GM12878 (cell line): ENCODE results near the gene SEL1L3. TPM values are rescaled to one million over a fixed set of nuclear protein-coding genes. Genes with fewer than 3 reads are reported as not detected.

Experiments used
- ATAC-seq: fragments of 200-7000 bp; cut with Tn5 transposase; 3 replicates; pipeline ENCODE4 v1.9.1; 2020; ENCODE audit warnings: mild to moderate bottlenecking, moderate library complexity
- BruUV-seq: library from RNA; stranded (reverse); fragments of 400-500 nt; replicated peaks from 2 replicates; lab custom pipeline; 2021; lab: Mats Ljungman, UMichigan
- CTCF ChIA-PET: fragments of 300-600 bp; sonication (Branson Sonifier 250); formaldehyde crosslinking; extraction: SDS; loops from one replicate; lab custom pipeline; 2021; ENCODE audit warnings: inconsistent platforms; lab: Yijun Ruan, JAX
- POLR2A ChIA-PET: fragments of 350-600 bp; formaldehyde crosslinking; extraction: SDS; loops from one replicate; lab custom pipeline; 2021; ENCODE audit warnings: inconsistent platforms; lab: Charles Lee
- RAD21 ChIA-PET: fragments of 300-600 bp; sonication (Branson Sonifier 250); formaldehyde crosslinking; loops from one replicate; lab custom pipeline; 2023; ENCODE audit warnings: antibody characterized with exemption; ENCODE audit not compliant: unreplicated experiment; lab: Charles Lee
- SMC1A ChIA-PET: fragments of 300-600 bp; sonication (Branson Sonifier 250); formaldehyde crosslinking; loops from one replicate; lab custom pipeline; 2023; ENCODE audit not compliant: unreplicated experiment, uncharacterized antibody; lab: Charles Lee
- DNase-seq: peaks from one replicate; pipeline ENCODE4 v3.0.0-alpha.2; 2011; ENCODE audit warnings: low read depth, low spot score
- FAIRE-seq: peaks from 3 replicates; lab custom pipeline; 2011; peaks lifted over from hg19 to GRCh38; lab: Jason Lieb, UNC
- H2AFZ ChIP-seq: 2 replicates; pipeline ENCODE4 v1.6.0; 2011; ENCODE audit warnings: low read depth, low read length, control low read depth; ENCODE audit not compliant: control insufficient read depth
- H3K27ac ChIP-seq: 2 replicates; pipeline ENCODE4 v1.5.1; 2011; ENCODE audit warnings: control low read depth; ENCODE audit not compliant: control insufficient read depth, insufficient read depth
- H3K27me3 ChIP-seq, 2 experiments: replicated peaks in 1 of 2; 2 replicates each; pipeline versions ENCODE4 v1.6.0 to v1.6.1; 2011; ENCODE audit warnings: low read length in 1 of 2; ENCODE audit not compliant: control insufficient read depth in 2 of 2, insufficient read depth in 2 of 2
- H3K36me3 ChIP-seq, 2 experiments: 2 replicates each; pipeline ENCODE4 v1.5.1; 2011; ENCODE audit warnings: low read length in 1 of 2; ENCODE audit not compliant: control insufficient read depth in 2 of 2, insufficient read depth in 2 of 2
- H3K4me1 ChIP-seq: 2 replicates; pipeline ENCODE4 v1.6.1; 2011; ENCODE audit warnings: mild to moderate bottlenecking, low read length, moderate library complexity, mixed read lengths; ENCODE audit not compliant: control insufficient read depth, insufficient read depth
- H3K4me2 ChIP-seq: 2 replicates; pipeline ENCODE4 v1.6.0; 2011; ENCODE audit warnings: control low read depth; ENCODE audit not compliant: control insufficient read depth, insufficient read depth
- H3K4me3 ChIP-seq: fragments of 200-600 bp; sonication (generic); 2 replicates; pipeline ENCODE4 v1.5.1; 2016
- H3K79me2 ChIP-seq: 2 replicates; pipeline ENCODE4 v1.6.0; 2011; ENCODE audit warnings: low read length; ENCODE audit not compliant: control insufficient read depth, insufficient read depth
- H3K9ac ChIP-seq: 2 replicates; pipeline ENCODE4 v1.8.0; 2011; ENCODE audit warnings: low read length, control low read depth, mixed read lengths; ENCODE audit not compliant: control insufficient read depth, insufficient read depth
- H3K9me3 ChIP-seq: replicated peaks from 3 replicates; pipeline ENCODE4 v1.5.1; 2011; ENCODE audit warnings: mild to moderate bottlenecking, low read length; ENCODE audit not compliant: control insufficient read depth, insufficient read depth
- H4K20me1 ChIP-seq: 2 replicates; pipeline ENCODE4 v1.6.0; 2011; ENCODE audit not compliant: control insufficient read depth, insufficient read depth
- ESRRA ChIP-seq: IDR thresholded peaks from 2 replicates; pipeline ENCODE4 v1.6.1; 2012; ENCODE audit warnings: mild to moderate bottlenecking, low read length, improper control_type of control experiment
- HDAC2 ChIP-seq: fragments of 200-600 bp; sonication (generic); IDR thresholded peaks from 2 replicates; pipeline ENCODE4 v1.6.1; 2017
- IKZF2 ChIP-seq, 2 experiments: fragments of 450-650 bp; IDR thresholded peaks; 2 replicates each; pipeline ENCODE4 v1.6.1; 2017; ENCODE audit warnings: mild to moderate bottlenecking in 2 of 2, moderate library complexity in 2 of 2
- NFYA ChIP-seq: IDR thresholded peaks from 2 replicates; pipeline ENCODE4 v1.6.1; 2011; ENCODE audit warnings: low read depth, mild to moderate bottlenecking, low read length, improper control_type of control experiment, borderline replicate concordance
- NFYB ChIP-seq: IDR thresholded peaks from 2 replicates; pipeline ENCODE4 v1.6.1; 2011; ENCODE audit warnings: low read depth, mild to moderate bottlenecking, low read length, improper control_type of control experiment, moderate library complexity; ENCODE audit not compliant: insufficient read depth
- RAD51 ChIP-seq: fragments of 450-650 bp; IDR thresholded peaks from 2 replicates; pipeline ENCODE4 v1.6.1; 2016; ENCODE audit warnings: moderate library complexity, mild to moderate bottlenecking, inconsistent platforms
- RCOR1 ChIP-seq: conservative IDR thresholded peaks from 2 replicates; pipeline ENCODE4 v1.6.1; 2012; ENCODE audit warnings: low read depth, low read length, improper control_type of control experiment
- RUNX3 ChIP-seq: IDR thresholded peaks from 2 replicates; pipeline ENCODE4 v1.6.1; 2012; ENCODE audit warnings: low read length, inconsistent platforms
- SIX5 ChIP-seq: IDR thresholded peaks from 2 replicates; pipeline ENCODE4 v1.6.1; 2011; ENCODE audit warnings: mild to moderate bottlenecking, low read depth, low read length, moderate library complexity; ENCODE audit not compliant: severe bottlenecking
- SREBF1 ChIP-seq: IDR thresholded peaks from 2 replicates; pipeline ENCODE4 v1.6.1; 2012; ENCODE audit warnings: mild to moderate bottlenecking, low read length
- WGBS: methylation state at CpG from one replicate; pipeline ENCODE4 v1.1.6; 2016; ENCODE audit warnings: low lambda C conversion rate; ENCODE audit not compliant: insufficient replicate concordance, insufficient coverage; ENCODE audit errors: missing lambda C conversion rate; 5-methylcytosine and 5-hydroxymethylcytosine counted together
- in situ Hi-C: fragments of 300-500 bp; cut with MboI; formaldehyde crosslinking; loops from 9 replicates; pipeline ENCODE4 v1.14.3; 2018; ENCODE audit warnings: mixed read lengths
- intact Hi-C: fragments of 100-400 bp; cut with micrococcal nuclease; formaldehyde crosslinking; loops from one replicate; pipeline ENCODE4 v1.14.2; 2022; ENCODE audit not compliant: unreplicated experiment
- polyA plus RNA-seq, 11 experiments: library from polyadenylated mRNA; depleted of rRNA in 4 of 11; unstranded in 6 of 11; stranded (reverse) in 5 of 11; fragments of >200 nt; fragmentation: Nextera tagmentation in 4 of 11; fragmentation: Illumina TruSeq in 1 of 11; extraction: Ambion mirVana in 4 of 11; extraction: Trizol in 1 of 11; gene quantifications; 1 replicate in 1 of 11; 2 replicates in 10 of 11; pipeline versions ENCODE4 v1.2.1 to v1.2.3, GENCODE V29; 2011 to 2016; ENCODE audit warnings: inconsistent platforms in 2 of 11, missing spikeins in 2 of 11, low read depth in 1 of 11
- total RNA-seq, 4 experiments: library from RNA; depleted of rRNA in 3 of 4; stranded (reverse); fragments of >200 nt in 3 of 4; fragmentation: Illumina TruSeq in 1 of 4; extraction: Trizol in 1 of 4; gene quantifications; 2 replicates each; pipeline versions ENCODE4 v1.2.1 to v1.2.3, GENCODE V29; 2013 to 2021
- TF ChIP-seq, protein P1 (sequence below): fragments of 450-650 bp; conservative IDR thresholded peaks from 2 replicates; pipeline ENCODE4 v1.6.1; 2017; ENCODE audit warnings: mild to moderate bottlenecking, moderate library complexity
- TF ChIP-seq, protein P2 (sequence below): IDR thresholded peaks from 2 replicates; pipeline ENCODE4 v1.6.1; 2011; ENCODE audit warnings: borderline replicate concordance, low read depth, mild to moderate bottlenecking, moderate library complexity, mixed read lengths, low read length; ENCODE audit not compliant: insufficient read depth; ENCODE audit errors: extremely low read length
- TF ChIP-seq, protein P3 (sequence below): IDR thresholded peaks from 2 replicates; pipeline ENCODE4 v1.6.1; 2012; ENCODE audit warnings: low read length, inconsistent platforms

Gene SEL1L3
- total and polyA plus RNA-seq, 10 of the 15 experiments (the other 5 are each of a cell fraction or from before 2014, with no cell fraction given) = 20.4 to 82.2 (median 47.3) TPM

DNA sequence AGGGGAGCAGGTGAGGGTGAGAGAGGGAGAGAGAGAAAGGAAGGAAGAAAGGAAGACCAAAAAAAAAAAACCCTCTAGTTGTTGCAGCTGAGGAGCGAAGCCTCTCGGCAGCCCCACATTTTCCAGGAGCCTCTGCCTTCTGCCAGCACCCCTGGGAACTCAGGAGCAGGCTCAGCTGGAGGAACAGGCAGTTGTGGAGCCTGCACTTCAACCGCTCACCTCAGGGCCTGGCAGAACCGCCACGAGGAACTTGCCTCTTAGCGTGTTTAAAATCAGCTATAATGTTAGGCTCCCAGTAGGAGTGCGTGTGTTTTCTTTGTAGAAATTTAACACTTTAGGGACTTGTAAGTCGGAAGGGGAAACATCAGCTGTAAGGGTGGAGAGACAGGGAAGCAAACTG is 65.7 kb downstream of the SEL1L3 start:
- POLR2A ChIA-PET = no interaction called here
- H3K4me3 ChIP-seq = no peak overlapping the region
- no peak overlapping the region for H3K4me2 ChIP-seq
- DNase-seq (no peak), FAIRE-seq (no peak), ATAC-seq (no peak)
- H2AFZ ChIP-seq = no peak overlapping the region
- in situ Hi-C loops = no loop called here
- BruUV-seq = no TSS peak
- CTCF ChIA-PET = no interaction called here
- SMC1A ChIA-PET = no interaction called here
- H3K27ac ChIP-seq = no peak overlapping the region
- H3K9me3 ChIP-seq = no peaks in the 10 kb centered on the region
- no peaks in the 10 kb centered on the region for H3K27me3 ChIP-seq
- H3K9ac ChIP-seq = no peak overlapping the region
- H3K4me1 ChIP-seq = no peaks in the 10 kb centered on the region
- TF ChIP-seq RAD51 (no peak), RCOR1 (no peak), NFYA (no peak), IKZF2 (IDR thresholded peaks at IDR 0.05) (no peak), SIX5 (no peak), RUNX3 (no peak), NFYB (no peak), ESRRA (no peak), HDAC2 (no peak), SREBF1 (no peak)
- TF ChIP-seq, protein P1, sequence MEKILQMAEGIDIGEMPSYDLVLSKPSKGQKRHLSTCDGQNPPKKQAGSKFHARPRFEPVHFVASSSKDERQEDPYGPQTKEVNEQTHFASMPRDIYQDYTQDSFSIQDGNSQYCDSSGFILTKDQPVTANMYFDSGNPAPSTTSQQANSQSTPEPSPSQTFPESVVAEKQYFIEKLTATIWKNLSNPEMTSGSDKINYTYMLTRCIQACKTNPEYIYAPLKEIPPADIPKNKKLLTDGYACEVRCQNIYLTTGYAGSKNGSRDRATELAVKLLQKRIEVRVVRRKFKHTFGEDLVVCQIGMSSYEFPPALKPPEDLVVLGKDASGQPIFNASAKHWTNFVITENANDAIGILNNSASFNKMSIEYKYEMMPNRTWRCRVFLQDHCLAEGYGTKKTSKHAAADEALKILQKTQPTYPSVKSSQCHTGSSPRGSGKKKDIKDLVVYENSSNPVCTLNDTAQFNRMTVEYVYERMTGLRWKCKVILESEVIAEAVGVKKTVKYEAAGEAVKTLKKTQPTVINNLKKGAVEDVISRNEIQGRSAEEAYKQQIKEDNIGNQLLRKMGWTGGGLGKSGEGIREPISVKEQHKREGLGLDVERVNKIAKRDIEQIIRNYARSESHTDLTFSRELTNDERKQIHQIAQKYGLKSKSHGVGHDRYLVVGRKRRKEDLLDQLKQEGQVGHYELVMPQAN = no peak
- TF ChIP-seq, protein P2, sequence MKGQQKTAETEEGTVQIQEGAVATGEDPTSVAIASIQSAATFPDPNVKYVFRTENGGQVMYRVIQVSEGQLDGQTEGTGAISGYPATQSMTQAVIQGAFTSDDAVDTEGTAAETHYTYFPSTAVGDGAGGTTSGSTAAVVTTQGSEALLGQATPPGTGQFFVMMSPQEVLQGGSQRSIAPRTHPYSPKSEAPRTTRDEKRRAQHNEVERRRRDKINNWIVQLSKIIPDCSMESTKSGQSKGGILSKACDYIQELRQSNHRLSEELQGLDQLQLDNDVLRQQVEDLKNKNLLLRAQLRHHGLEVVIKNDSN = no peak
- TF ChIP-seq, protein P3, sequence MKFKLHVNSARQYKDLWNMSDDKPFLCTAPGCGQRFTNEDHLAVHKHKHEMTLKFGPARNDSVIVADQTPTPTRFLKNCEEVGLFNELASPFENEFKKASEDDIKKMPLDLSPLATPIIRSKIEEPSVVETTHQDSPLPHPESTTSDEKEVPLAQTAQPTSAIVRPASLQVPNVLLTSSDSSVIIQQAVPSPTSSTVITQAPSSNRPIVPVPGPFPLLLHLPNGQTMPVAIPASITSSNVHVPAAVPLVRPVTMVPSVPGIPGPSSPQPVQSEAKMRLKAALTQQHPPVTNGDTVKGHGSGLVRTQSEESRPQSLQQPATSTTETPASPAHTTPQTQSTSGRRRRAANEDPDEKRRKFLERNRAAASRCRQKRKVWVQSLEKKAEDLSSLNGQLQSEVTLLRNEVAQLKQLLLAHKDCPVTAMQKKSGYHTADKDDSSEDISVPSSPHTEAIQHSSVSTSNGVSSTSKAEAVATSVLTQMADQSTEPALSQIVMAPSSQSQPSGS = no peak
- no peaks in the 10 kb centered on the region for H3K79me2 ChIP-seq
- intact Hi-C loops = no loop called here
- RAD21 ChIA-PET = no interaction called here
- H4K20me1 ChIP-seq = no peaks in the 10 kb centered on the region
- WGBS = 82% methylated on average over 8 of the region's 8 CpGs
- 0 out of 4 replicates have a peak, but pooled peaks cover 0 to 5% of the 10 kb centered on the region in 2 experiments for H3K36me3 ChIP-seq
